Aorta (tissue), 5 donors: Measurements from ENCODE around the gene SFI1. TPM values are rescaled to one million over a fixed set of nuclear protein-coding genes. Genes with fewer than 3 reads are reported as not detected.
"Not testable (repeated sequence)": the region's sequence is repeated elsewhere in the genome, so short reads cannot be mapped to it uniquely, and the experiment has no call there.

Experiments used
- ATAC-seq: fragments of 200-7000 bp; cut with Tn5 transposase; one replicate; pipeline ENCODE4 v1.9.1; 2022; ENCODE audit warnings: moderate library complexity; ENCODE audit not compliant: low FRiP score
- DNase-seq, 2 donors: peaks; one replicate each; pipeline ENCODE4 v3.0.0-alpha.2; 2020
- H3K27ac ChIP-seq, 2 donors: one replicate each; pipeline ENCODE4 v1.5.1; 2013; ENCODE audit warnings: low read length in 2 of 2, mild to moderate bottlenecking in 2 of 2, moderate library complexity in 2 of 2, control low read depth in 1 of 2, inconsistent platforms in 1 of 2, low read depth in 1 of 2
- H3K27me3 ChIP-seq, 2 donors: one replicate each; pipeline ENCODE4 v1.6.1; 2013; ENCODE audit warnings: control low read depth in 1 of 2, low read length in 1 of 2, mild to moderate bottlenecking in 1 of 2, moderate library complexity in 1 of 2; ENCODE audit not compliant: insufficient read depth in 2 of 2, control insufficient read depth in 1 of 2
- H3K36me3 ChIP-seq, 2 donors: one replicate each; pipeline ENCODE4 v1.6.1; 2013; ENCODE audit warnings: control low read depth in 1 of 2, low read length in 1 of 2, mild to moderate bottlenecking in 1 of 2; ENCODE audit not compliant: insufficient read depth in 2 of 2, control insufficient read depth in 1 of 2
- H3K4me1 ChIP-seq, 2 donors: one replicate each; pipeline ENCODE4 v1.6.1; 2013; ENCODE audit warnings: low read length in 2 of 2, control low read depth in 1 of 2, mild to moderate bottlenecking in 1 of 2, moderate library complexity in 1 of 2; ENCODE audit not compliant: insufficient read depth in 2 of 2, control insufficient read depth in 1 of 2
- H3K4me3 ChIP-seq, 2 donors: one replicate each; pipeline ENCODE4 v1.5.1; 2013; ENCODE audit warnings: low read length in 2 of 2, control low read depth in 1 of 2, mild to moderate bottlenecking in 1 of 2
- H3K9me3 ChIP-seq: one replicate; pipeline ENCODE4 v1.6.1; 2013; ENCODE audit warnings: mild to moderate bottlenecking, low read length; ENCODE audit not compliant: control insufficient read depth
- WGBS, 2 donors: extraction: QIAGEN DNeasy Blood & Tissue Kit; methylation state at CpG; one replicate each; pipeline ENCODE4 v1.1.7; 2013; 5-methylcytosine and 5-hydroxymethylcytosine counted together
- intact Hi-C, 2 donors: fragments of 100-400 bp; cut with DNase I; formaldehyde crosslinking; loops; one replicate each; pipeline versions ENCODE4 v1.14.2 to v1.15.0; 2022
- polyA plus RNA-seq, 2 donors: library from polyadenylated mRNA; stranded (reverse); fragments of 200-250 nt; gene quantifications; one replicate each; pipeline ENCODE4 v1.2.3, GENCODE V29; 2013
- total RNA-seq, 2 donors: library from RNA; stranded (reverse); fragmentation: NEBNext Ultra II Directional; extraction: Animal tissue kit (Norgen Biotek cat#: 25700); gene quantifications; one replicate each; pipeline ENCODE4 v1.2.1, GENCODE V29; 2021
- donor health status: healthy with polysubstance abuse.
- donor health status: Bipolar disorder and iron deficiency.
- donor health status: DM: no; HTN: no; CAD: no.
- donor health status: DM: no; HTN: no; CAD: no.
- donor health status: DM: yes; HTN: yes; CAD: no.

Gene SFI1
- total and polyA plus RNA-seq, 4 donors: 17.5 to 116 (median 38.0) TPM

DNA sequence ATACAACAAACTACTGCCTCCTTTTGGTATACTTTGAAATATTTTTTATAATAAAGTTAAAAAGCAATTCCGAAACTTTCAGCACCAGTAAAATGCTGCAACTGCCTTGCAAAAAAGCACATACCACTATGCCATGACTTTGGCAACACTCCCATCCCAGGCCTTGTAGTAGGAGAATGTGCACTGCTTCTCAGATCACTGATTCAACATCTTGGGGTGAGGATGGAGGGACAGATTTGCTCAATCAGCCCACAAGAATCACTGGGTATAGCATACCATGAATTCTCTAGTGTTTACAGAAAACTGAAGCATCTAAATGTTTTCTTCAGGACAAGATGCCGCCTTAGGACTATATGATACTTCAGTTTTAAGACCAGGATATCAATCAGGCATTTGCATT, 21.6 kb upstream of the SFI1 start:
- Histone ChIP-seq H3K4me3 (no peak overlapping the region), H3K9me3 (no peaks in the 10 kb centered on the region), H3K36me3 (no peaks in the 10 kb centered on the region), H3K27me3 (no peaks in the 10 kb centered on the region), H3K27ac (no peak overlapping the region), H3K4me1 (no peaks in the 10 kb centered on the region)
- DNase-seq: no peak
- intact Hi-C loops: no loop called here
- no peak for ATAC-seq
- 84 to 89% methylated on average over 2 of the region's 2 CpGs for WGBS, 2 donors

DNA sequence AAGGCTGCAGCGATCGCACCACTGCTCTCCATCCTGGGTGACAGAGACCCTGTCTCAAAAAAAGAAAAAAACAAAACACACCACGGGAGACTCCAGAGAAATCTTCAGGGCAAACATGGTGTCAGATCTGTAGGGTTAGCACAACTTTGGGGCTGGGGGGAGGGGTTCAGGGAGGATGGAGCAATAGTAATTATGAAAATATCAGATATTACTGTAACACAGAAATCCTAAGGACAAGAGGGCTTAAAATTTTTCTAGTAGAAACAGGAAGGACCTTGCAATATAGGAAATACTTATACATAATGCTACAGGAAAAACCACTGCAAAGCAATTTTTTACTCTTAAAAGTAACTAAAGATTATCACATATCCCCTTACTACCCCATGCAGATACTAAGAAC, 20.5 kb upstream of the SFI1 start:
- no peaks in the 10 kb centered on the region for H3K27me3 ChIP-seq
- no peak overlapping the region for H3K4me3 ChIP-seq
- no peaks in the 10 kb centered on the region for H3K9me3 ChIP-seq
- no peak overlapping the region for H3K27ac ChIP-seq
- WGBS, 2 donors: 87 to 89% methylated on average over 3 of the region's 3 CpGs
- no peaks in the 10 kb centered on the region for H3K4me1 ChIP-seq
- DNase-seq (no peak), ATAC-seq (no peak)
- intact Hi-C loops: no loop called here
- peaks cover 0 to 3% of the 10 kb centered on the region in 2 donors for H3K36me3 ChIP-seq

DNA sequence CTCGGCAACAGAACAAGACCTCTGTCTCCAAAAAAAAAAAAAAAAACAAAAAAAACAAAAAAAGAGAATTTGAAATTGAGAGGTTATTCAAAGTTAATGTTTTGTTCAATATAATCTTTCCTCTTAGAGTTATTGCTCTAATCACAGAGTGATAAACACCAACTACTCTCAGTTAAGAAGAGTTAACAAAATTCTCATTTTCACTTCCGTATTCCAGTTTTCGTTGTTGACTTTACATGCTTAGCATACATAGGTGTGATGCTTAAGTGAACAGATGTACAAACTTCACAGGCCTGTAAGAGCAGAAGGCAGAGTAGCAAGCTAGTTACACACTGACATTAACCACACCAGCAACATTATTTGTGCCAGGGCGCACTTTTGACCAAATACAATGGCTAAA, 19.0 kb upstream of the SFI1 start:
- 92 to 93% methylated on average over 4 of the region's 4 CpGs for WGBS, 2 donors
- intact Hi-C loops: no loop called here
- H3K36me3 ChIP-seq: peaks cover 0 to 3% of the 10 kb centered on the region in 2 donors

DNA sequence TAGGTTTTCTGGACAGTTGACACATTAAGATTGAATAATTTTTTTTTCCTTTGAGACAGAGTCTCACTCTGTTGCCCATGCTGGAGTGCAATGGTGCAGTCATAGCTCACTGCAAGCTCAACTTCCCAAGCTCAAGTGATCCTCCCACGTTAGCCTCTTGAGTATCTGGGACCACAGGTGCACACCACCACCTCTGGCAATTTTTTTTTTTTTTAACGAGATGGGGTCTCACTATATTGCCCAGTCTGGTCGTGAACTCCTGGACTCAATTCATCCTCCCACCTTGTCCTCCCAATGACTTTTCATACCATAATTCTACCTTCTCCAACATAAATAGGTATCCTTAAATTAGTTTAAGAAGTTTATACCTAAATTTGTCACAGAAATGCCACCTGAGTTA, 15.2 kb upstream of the SFI1 start:
- DNase-seq (no peak), ATAC-seq (no peak)
- H3K27me3 ChIP-seq: no peaks in the 10 kb centered on the region
- WGBS, 2 donors: 89 to 94% methylated on average over 3 of the region's 3 CpGs
- H3K4me3 ChIP-seq: no peak overlapping the region
- no peaks in the 10 kb centered on the region for H3K4me1 ChIP-seq
- no peak overlapping the region for H3K27ac ChIP-seq
- no peaks in the 10 kb centered on the region for H3K9me3 ChIP-seq
- intact Hi-C loops: no loop called here
- H3K36me3 ChIP-seq: peaks cover 0 to 3% of the 10 kb centered on the region in 2 donors

More for the DNA sequence above, 19.0 kb upstream of the SFI1 start:
- Histone ChIP-seq H3K27me3 (no peaks in the 10 kb centered on the region), H3K27ac (no peak overlapping the region), H3K4me1 (no peaks in the 10 kb centered on the region), H3K9me3 (no peaks in the 10 kb centered on the region), H3K4me3 (no peak overlapping the region)
- ATAC-seq (no peak), DNase-seq (no peak)

DNA sequence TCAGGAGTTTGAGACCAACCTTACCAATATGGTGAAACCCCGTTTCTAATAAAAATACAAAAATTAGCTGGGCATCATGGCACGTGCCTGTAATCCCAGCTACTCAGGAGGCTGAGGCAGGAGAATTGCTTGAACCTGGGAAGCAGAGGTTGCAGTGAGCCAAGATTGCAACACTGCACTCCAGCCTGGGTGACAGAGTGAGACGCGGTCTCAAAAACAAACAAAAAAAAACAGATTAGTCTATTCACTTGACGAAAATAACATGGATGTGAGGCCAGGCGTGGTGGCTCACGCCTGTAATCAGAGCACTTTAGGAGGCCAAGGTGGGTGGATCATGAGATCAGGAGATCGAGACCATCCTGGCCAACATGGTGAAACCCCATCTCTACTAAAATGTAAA, 13.9 kb upstream of the SFI1 start:
- ATAC-seq, DNase-seq, H3K36me3 ChIP-seq, intact Hi-C loops, H3K9me3 ChIP-seq, H3K4me1 ChIP-seq, H3K27ac ChIP-seq, H3K27me3 ChIP-seq, H3K4me3 ChIP-seq: not testable (repeated sequence)
- 90 to 93% methylated on average over 8 of the region's 8 CpGs for WGBS, 2 donors

DNA sequence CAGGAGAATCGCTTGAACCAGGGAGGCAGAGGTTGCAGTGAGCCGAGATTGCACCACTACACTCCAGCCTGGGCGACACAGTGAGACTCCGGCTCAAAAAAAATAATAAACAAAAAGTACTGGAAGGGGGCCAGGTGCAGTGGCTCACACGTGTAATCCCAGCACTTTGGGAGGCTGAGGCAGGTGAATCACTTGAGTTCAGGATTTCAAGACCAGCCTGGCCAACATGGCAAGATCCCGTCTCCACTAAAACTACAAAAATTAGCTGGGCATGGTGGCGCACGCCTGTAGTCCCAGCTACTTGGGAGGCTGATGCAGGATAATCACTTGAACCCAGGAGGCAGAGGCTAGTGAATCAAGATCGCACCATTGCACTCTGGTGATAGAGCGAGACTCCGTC, 10.0 kb upstream of the SFI1 start:
- DNase-seq, H3K27ac ChIP-seq, intact Hi-C loops, H3K4me3 ChIP-seq, H3K36me3 ChIP-seq, H3K27me3 ChIP-seq, ATAC-seq, H3K4me1 ChIP-seq, H3K9me3 ChIP-seq: not testable (repeated sequence)
- WGBS, 2 donors: 86 to 87% methylated on average over 11 of the region's 11 CpGs

DNA sequence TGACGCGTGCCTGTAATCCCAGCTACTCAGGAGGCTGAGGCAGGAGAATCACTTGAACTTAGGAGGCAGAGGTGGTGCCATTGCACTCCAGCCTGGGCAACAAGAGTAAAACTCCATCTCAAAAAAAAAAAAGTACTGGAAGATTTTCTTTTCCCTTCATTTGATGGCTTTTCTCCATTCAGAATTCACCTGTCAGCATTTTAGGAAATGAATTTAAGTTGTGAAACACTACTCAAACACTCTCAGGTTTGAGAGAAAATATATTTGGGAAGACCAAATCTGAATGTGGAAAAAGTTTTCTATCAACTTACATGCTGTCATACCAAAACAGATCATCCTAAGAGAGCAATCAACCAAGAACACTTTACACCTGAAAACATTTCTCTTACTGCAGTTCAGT, 9.4 kb upstream of the SFI1 start:
- Histone ChIP-seq H3K36me3 (no peaks in the 10 kb centered on the region), H3K4me3 (no peak overlapping the region), H3K9me3 (no peaks in the 10 kb centered on the region), H3K27ac (no peak overlapping the region), H3K4me1 (no peaks in the 10 kb centered on the region), H3K27me3 (no peaks in the 10 kb centered on the region)
- 80 to 95% methylated on average over 1 to 2 of the region's 2 CpGs for WGBS, 2 donors
- intact Hi-C loops: no loop called here
- DNase-seq (no peak), ATAC-seq (no peak)

DNA sequence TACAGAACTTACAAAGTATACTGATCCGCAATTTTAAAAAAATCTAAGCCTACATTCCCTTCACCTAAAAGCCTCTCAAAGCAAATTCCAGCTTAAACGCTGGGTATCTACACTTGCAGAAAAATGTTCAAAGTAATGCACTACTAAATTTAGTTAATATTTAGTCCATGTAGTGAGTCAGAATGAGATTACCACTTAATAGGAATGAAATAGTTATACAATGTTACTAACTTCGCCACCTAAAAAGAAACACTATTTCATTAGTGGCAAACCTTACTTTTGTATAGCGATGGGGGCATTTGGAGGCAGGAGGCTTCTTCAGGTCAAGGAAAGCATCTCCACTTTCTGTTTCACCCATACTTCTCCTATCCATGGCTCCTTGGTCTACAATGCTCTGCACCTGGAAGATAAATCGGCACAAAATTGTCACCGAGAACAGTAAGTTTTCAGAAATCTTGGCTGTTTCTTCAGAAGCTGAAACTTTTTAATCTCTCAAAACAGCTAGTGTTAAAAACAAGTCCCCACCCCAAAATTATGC, 7.9 kb upstream of the SFI1 start:
- Histone ChIP-seq H3K27ac (no peak overlapping the region), H3K4me1 (no peaks in the 10 kb centered on the region), H3K36me3 (no peaks in the 10 kb centered on the region), H3K27me3 (no peaks in the 10 kb centered on the region), H3K4me3 (peak overlapping the region in 1 of 2 donors; percentile 90), H3K9me3 (no peaks in the 10 kb centered on the region)
- intact Hi-C loops: no loop called here
- ATAC-seq: no peak
- 69% methylated on average over 6 of the region's 6 CpGs for WGBS, 2 donors
- no peak for DNase-seq

DNA sequence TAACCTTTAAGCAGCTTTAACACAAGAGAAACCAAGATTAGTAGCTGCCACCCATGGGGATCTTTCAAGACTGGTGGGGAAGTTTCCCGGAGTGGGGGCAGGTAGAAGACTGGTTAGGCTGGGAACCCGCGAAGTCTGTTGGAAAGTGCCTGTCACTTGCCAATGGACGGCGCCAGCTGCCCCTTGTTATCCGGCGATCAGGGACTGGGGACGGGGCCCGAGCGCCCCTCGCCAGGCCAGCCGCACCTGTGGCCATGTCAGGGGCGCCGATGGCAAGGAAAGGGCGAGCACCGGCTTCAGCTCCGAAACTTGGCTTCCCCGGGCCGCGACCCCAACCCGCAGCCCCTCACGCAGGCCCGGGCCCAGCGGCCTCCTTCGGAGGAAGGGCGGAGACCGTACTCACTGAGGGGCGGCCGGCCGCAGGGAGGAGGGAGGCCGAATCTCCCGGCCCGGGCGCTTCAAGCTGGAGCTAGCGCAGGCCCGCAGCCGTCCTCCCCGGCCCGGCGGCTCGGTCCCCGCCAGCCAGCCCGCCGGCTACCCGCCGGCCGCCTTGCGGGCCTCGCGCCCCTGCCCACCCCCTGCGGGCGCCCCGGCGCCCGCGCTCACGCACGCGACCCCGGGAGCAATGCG, 7.2 kb upstream of the SFI1 start:
- WGBS, 2 donors: 0 to 1% methylated on average over 38 to 61 of the region's 61 CpGs
- peak overlapping the region; percentile 90 to 96 for H3K4me3 ChIP-seq
- no peaks in the 10 kb centered on the region for H3K9me3 ChIP-seq
- H3K27me3 ChIP-seq: no peaks in the 10 kb centered on the region
- intact Hi-C loops: no loop called here
- H3K4me1 ChIP-seq: no peaks in the 10 kb centered on the region
- ATAC-seq: peak; percentile 2
- peak; percentile 63 to 80 for DNase-seq
- peak overlapping the region; percentile 38 to 50 for H3K27ac ChIP-seq
- no peaks in the 10 kb centered on the region for H3K36me3 ChIP-seq
